CD8-positive, alpha-beta memory T cell (primary cell): Measurements from ENCODE around the gene PIK3CD. TPM values are rescaled to one million over a fixed set of nuclear protein-coding genes. Genes with fewer than 3 reads are reported as not detected.
"Not testable (repeated sequence)": the region's sequence is repeated elsewhere in the genome, so short reads cannot be mapped to it uniquely, and the experiment has no call there.

Experiments used
- CTCF ChIA-PET: fragments of 350-600 bp; sonication (Branson Sonifier 250); formaldehyde crosslinking; loops from one replicate; lab custom pipeline; 2021; ENCODE audit warnings: antibody characterized with exemption; lab: Charles Lee
- POLR2A ChIA-PET: fragments of 350-600 bp; sonication (Branson Sonifier 250); formaldehyde crosslinking; loops from one replicate; lab custom pipeline; 2021; ENCODE audit warnings: antibody characterized with exemption; lab: Charles Lee
- DNase-seq, 5 donors: peaks; one replicate each; pipeline versions ENCODE4 v3.0.0 to v3.0.0-alpha.2; 2020 to 2022; ENCODE audit warnings: mixed read lengths in 1 of 5
- H3K27ac ChIP-seq: one replicate; pipeline ENCODE4 v1.7.0; 2013; ENCODE audit warnings: low read depth, mild to moderate bottlenecking, low read length, moderate library complexity
- H3K27me3 ChIP-seq: 2 replicates; pipeline ENCODE4 v1.7.0; 2013; ENCODE audit warnings: low read length, mild to moderate bottlenecking; ENCODE audit not compliant: insufficient read depth, poor library complexity, severe bottlenecking
- H3K36me3 ChIP-seq: 2 replicates; pipeline ENCODE4 v1.7.0; 2013; ENCODE audit warnings: mild to moderate bottlenecking, low read length, moderate library complexity; ENCODE audit not compliant: insufficient read depth
- H3K4me1 ChIP-seq: 2 replicates; pipeline ENCODE4 v1.7.0; 2013; ENCODE audit warnings: mild to moderate bottlenecking, low read length, moderate library complexity; ENCODE audit not compliant: insufficient read depth
- H3K4me3 ChIP-seq: 2 replicates; pipeline ENCODE4 v1.7.0; 2013; ENCODE audit warnings: mild to moderate bottlenecking, low read length
- H3K9me3 ChIP-seq: 2 replicates; pipeline ENCODE4 v1.7.0; 2013; ENCODE audit warnings: mild to moderate bottlenecking, low read length
- H3K27ac Mint-ChIP-seq, 8 donors: one replicate each; pipeline ENCODE4 v1.8.0; 2020 to 2021; ENCODE audit warnings: mixed read lengths in 8 of 8, mild to moderate bottlenecking in 6 of 8, inconsistent platforms in 3 of 8, moderate library complexity in 3 of 8
- H3K27me3 Mint-ChIP-seq, 2 donors: one replicate each; pipeline ENCODE4 v1.8.0; 2020 to 2021; ENCODE audit warnings: mixed read lengths in 2 of 2, mild to moderate bottlenecking in 1 of 2, moderate library complexity in 1 of 2
- H3K36me3 Mint-ChIP-seq, 3 donors: one replicate each; pipeline ENCODE4 v1.8.0; 2020 to 2021; ENCODE audit warnings: mixed read lengths in 3 of 3, inconsistent platforms in 1 of 3, mild to moderate bottlenecking in 1 of 3
- H3K4me1 Mint-ChIP-seq, 3 donors: one replicate each; pipeline ENCODE4 v1.8.0; 2020 to 2021; ENCODE audit warnings: mixed read lengths in 3 of 3, inconsistent platforms in 1 of 3, mild to moderate bottlenecking in 1 of 3
- H3K4me3 Mint-ChIP-seq, 7 donors: one replicate each; pipeline ENCODE4 v1.8.0; 2020 to 2021; ENCODE audit warnings: mixed read lengths in 7 of 7, mild to moderate bottlenecking in 6 of 7, moderate library complexity in 4 of 7, inconsistent platforms in 2 of 7
- H3K9me3 Mint-ChIP-seq, 5 donors: one replicate each; pipeline ENCODE4 v1.8.0; 2020 to 2022; ENCODE audit warnings: mixed read lengths in 5 of 5, mild to moderate bottlenecking in 3 of 5, moderate library complexity in 2 of 5, inconsistent platforms in 1 of 5
- polyA plus RNA-seq: library from polyadenylated mRNA; unstranded; fragments of 300-500 nt; fragmentation: Illumina TruSeq; gene quantifications from one replicate; pipeline ENCODE4 v1.2.3, GENCODE V29; 2021
- total RNA-seq, 2 experiments: library from RNA; stranded (reverse); gene quantifications; one replicate each; pipeline ENCODE4 v1.2.3, GENCODE V29; 2021

The PIK3CD gene
- total and polyA plus RNA-seq, 3 experiments from 2014 or later, result 109 to 165 (median 157) TPM

DNA sequence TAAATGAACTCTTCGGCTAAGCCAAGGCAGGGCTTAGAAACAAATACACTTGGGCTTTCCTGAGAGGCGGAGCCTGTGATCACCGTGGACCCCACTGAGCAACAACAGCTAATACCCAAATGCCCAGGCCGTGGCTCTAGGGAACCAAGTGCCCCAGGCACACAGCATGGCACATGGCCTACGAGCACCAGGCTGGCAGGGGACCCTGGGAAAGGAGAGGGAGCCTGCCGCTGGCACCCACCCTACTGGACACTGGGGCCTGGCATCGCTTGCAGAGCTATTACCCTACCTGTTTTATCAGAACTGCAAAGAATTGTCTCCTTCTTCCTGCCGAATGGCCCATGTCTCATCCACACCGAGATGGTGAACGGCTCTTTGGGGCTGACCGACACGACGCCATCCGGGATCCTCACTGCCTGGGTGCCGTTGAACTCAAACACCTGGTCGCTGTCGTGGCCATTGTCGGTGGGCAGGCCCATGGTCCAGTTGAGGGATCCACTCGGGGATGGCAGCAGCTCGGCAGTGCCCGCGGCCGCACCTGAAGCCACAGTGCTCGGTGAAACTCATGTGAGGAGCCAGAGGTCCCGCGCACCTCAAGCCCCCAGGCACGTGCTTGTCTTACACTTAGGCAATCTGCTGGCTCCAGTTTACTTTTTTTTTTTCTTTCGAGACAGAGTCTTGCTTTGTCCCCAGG, 92.7 kb downstream of the PIK3CD start:
- H3K27me3 ChIP-seq, result no peaks in the 10 kb centered on the region
- ChIA-PET CTCF (interaction anchor here (1.3 kb wide), 1 partner anchor 118 kb away, joined by 4 read pairs; no protein-coding TSS in a partner anchor), POLR2A (no interaction called here)
- no peaks in the 10 kb centered on the region for H3K9me3 ChIP-seq
- H3K27ac ChIP-seq, result no peak overlapping the region
- no peaks in the 10 kb centered on the region for H3K4me1 Mint-ChIP-seq
- no peak for DNase-seq
- peak overlapping the region in 1 of 8 donors; percentile 86 for H3K27ac Mint-ChIP-seq
- H3K36me3 ChIP-seq, result peaks cover 43% of the 10 kb centered on the region
- H3K4me1 ChIP-seq, result no peaks in the 10 kb centered on the region
- peaks cover 4 to 76% (median 18%) of the 10 kb centered on the region in 3 donors for H3K36me3 Mint-ChIP-seq
- H3K4me3 Mint-ChIP-seq, result no peak overlapping the region
- H3K4me3 ChIP-seq, result no peak overlapping the region
- H3K27me3 Mint-ChIP-seq, result no peaks in the 10 kb centered on the region
- no peaks in the 10 kb centered on the region for H3K9me3 Mint-ChIP-seq

DNA sequence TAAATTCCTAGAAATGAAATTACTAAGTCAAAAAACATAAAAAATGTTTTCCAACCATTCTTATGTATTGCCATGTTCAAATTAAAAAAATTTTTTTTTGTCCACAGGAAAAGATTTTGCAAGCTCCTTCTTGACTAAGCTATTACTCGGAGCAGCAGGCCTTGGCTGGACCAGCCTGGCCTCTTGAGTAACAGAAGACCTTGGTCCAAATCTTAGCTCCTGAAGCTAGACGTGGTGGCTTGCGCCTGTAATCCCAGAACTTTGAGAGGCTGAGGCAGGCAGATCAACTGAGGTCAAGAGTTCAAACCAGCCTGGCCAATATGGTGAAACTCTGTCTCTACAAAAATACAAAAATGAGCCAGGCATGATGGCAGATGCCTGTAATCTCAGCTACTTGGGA, 94.7 kb downstream of the PIK3CD start:
- Mint-ChIP-seq H3K4me3 (no peak overlapping the region), H3K4me1 (no peaks in the 10 kb centered on the region), H3K36me3 (peaks cover 4 to 79% (median 18%) of the 10 kb centered on the region in 3 donors), H3K27ac (no peak overlapping the region), H3K9me3 (no peaks in the 10 kb centered on the region), H3K27me3 (no peaks in the 10 kb centered on the region)
- ChIA-PET POLR2A (no interaction called here), CTCF (interaction anchor here (0.7 to 0.8 kb wide), 2 partner anchors 122 to 243 kb away, joined by 3 read pairs; no protein-coding TSS in a partner anchor)
- no peak for DNase-seq
- H3K9me3 ChIP-seq, result no peaks in the 10 kb centered on the region
- H3K27me3 ChIP-seq, result no peaks in the 10 kb centered on the region
- H3K4me3 ChIP-seq, result no peak overlapping the region
- H3K27ac ChIP-seq, result no peak overlapping the region
- no peaks in the 10 kb centered on the region for H3K4me1 ChIP-seq
- peaks cover 36% of the 10 kb centered on the region for H3K36me3 ChIP-seq

DNA sequence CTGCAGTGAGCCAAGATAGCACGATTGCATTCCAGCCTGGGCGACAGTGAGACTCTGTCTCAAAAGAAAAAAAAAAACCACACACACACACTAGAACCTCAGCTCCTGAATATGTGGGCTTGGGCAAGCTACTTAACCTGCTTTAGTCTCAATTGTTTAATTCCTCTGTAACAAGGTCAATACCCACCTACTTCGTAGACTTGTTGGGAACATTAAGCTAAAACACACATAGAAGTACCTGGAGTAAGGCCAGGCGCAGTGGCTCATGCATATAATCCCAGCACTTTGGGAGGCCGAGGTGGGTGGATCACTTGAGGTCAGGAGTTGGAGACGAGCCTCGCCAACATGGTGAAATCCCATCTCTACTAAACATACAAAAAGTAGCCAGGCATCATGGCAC, 95.1 kb downstream of the PIK3CD start:
- Mint-ChIP-seq H3K27ac (no peak overlapping the region), H3K9me3 (no peaks in the 10 kb centered on the region), H3K4me1 (peaks cover 0 to 4% (median 2%) of the 10 kb centered on the region in 3 donors), H3K27me3 (no peaks in the 10 kb centered on the region), H3K36me3 (peaks cover 4 to 80% (median 17%) of the 10 kb centered on the region in 3 donors), H3K4me3 (no peak overlapping the region)
- Histone ChIP-seq H3K36me3 (peaks cover 34% of the 10 kb centered on the region), H3K27me3 (no peaks in the 10 kb centered on the region), H3K4me1 (no peaks in the 10 kb centered on the region), H3K9me3 (no peaks in the 10 kb centered on the region), H3K27ac (no peak overlapping the region), H3K4me3 (no peak overlapping the region)
- POLR2A ChIA-PET, result no interaction called here
- CTCF ChIA-PET, result interaction anchor here (0.8 to 1.5 kb wide), 2 partner anchors 80 to 242 kb away, joined by 3 read pairs; no protein-coding TSS in a partner anchor
- DNase-seq, result no peak

DNA sequence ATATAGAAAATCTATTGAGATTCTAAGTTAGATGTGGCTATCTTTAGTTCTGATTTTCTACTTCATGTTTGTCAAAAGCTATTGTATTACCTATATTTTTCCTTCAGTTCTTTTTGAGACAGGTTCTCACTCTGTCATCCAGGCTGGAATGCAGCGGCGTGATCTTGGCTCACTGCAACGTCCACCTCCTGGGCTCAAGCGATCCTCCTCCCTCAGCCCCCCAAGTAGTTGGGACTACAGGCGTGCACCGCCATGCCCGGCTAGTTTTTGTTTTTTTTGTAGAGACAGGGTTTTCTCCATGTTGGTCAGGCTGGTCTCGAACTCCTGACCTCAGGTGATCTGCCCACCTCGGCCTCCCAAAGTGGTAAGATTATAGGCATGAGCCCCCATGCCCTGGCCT, 96.9 kb downstream of the PIK3CD start:
- DNase-seq, H3K27ac ChIP-seq, H3K4me1 ChIP-seq, H3K27me3 ChIP-seq, POLR2A ChIA-PET, H3K4me3 Mint-ChIP-seq, H3K27me3 Mint-ChIP-seq, H3K9me3 Mint-ChIP-seq, H3K4me1 Mint-ChIP-seq, H3K9me3 ChIP-seq, H3K4me3 ChIP-seq, CTCF ChIA-PET: not testable (repeated sequence)
- H3K36me3 ChIP-seq, result peaks cover 29% of the 10 kb centered on the region
- Mint-ChIP-seq H3K36me3 (peaks cover 0 to 79% (median 11%) of the 10 kb centered on the region in 3 donors), H3K27ac (peak overlapping the region in 4 of 8 donors; percentile 23 to 85 (median 30))

DNA sequence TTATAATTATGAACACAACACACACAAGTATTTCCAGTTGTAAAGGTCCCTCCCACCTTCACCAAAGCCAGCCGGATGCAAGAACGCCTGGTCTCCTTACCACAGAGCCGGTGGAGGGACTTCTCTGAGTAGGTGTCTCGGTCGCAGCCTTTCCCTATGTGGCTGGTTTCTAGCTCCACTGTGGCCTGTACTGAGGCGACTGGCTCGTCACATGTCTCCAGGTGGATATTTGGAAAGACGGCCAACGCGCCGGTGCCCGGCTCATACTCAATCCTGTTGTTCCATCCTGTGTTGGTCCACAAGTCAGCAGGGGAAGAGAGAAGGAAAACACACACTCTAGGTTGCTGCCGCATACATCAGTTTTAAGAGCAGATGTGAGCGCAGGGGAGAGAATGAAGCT, 97.8 kb downstream of the PIK3CD start:
- Mint-ChIP-seq H3K27me3 (no peaks in the 10 kb centered on the region), H3K9me3 (no peaks in the 10 kb centered on the region), H3K27ac (no peak overlapping the region), H3K4me3 (no peak overlapping the region), H3K4me1 (peaks cover 0 to 5% (median 2%) of the 10 kb centered on the region in 3 donors), H3K36me3 (peaks cover 0 to 77% (median 10%) of the 10 kb centered on the region in 3 donors)
- POLR2A ChIA-PET, result no interaction called here
- Histone ChIP-seq H3K27me3 (no peaks in the 10 kb centered on the region), H3K9me3 (no peaks in the 10 kb centered on the region), H3K4me3 (no peak overlapping the region), H3K36me3 (peaks cover 20% of the 10 kb centered on the region), H3K27ac (no peak overlapping the region), H3K4me1 (no peaks in the 10 kb centered on the region)
- CTCF ChIA-PET, result no interaction called here
- no peak for DNase-seq

DNA sequence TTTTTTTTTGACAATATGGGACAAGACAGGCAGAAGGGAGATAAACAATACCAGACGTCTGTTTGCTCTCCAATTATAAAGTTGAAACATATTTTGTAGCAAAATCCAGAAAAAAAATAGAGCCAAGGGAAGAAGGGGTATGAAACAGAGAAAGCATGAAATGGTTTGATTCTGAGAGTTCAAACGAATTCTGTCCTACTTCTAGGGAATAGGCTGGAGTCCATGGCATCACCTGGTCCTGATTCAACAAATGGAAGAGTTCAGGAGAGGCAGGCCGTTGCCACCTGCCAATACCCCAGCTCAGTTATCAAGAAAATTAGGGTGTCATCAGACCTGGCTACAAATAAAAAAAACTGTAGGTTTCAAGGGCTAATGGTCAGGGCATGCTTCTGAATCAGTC, 100.4 kb downstream of the PIK3CD start:
- Histone ChIP-seq H3K4me1 (no peaks in the 10 kb centered on the region), H3K9me3 (no peaks in the 10 kb centered on the region), H3K4me3 (no peak overlapping the region), H3K27me3 (no peaks in the 10 kb centered on the region), H3K36me3 (peaks cover 11% of the 10 kb centered on the region), H3K27ac (no peak overlapping the region)
- H3K4me3 Mint-ChIP-seq, result no peak overlapping the region
- ChIA-PET POLR2A (no interaction called here), CTCF (no interaction called here)
- no peak for DNase-seq
- H3K4me1 Mint-ChIP-seq, result peaks cover 9 to 19% (median 13%) of the 10 kb centered on the region in 3 donors
- no peaks in the 10 kb centered on the region for H3K9me3 Mint-ChIP-seq
- no peaks in the 10 kb centered on the region for H3K27me3 Mint-ChIP-seq
- peaks cover 0 to 80% (median 10%) of the 10 kb centered on the region in 3 donors for H3K36me3 Mint-ChIP-seq
- peak overlapping the region in 5 of 8 donors; percentile 36 to 89 (median 56) for H3K27ac Mint-ChIP-seq

DNA sequence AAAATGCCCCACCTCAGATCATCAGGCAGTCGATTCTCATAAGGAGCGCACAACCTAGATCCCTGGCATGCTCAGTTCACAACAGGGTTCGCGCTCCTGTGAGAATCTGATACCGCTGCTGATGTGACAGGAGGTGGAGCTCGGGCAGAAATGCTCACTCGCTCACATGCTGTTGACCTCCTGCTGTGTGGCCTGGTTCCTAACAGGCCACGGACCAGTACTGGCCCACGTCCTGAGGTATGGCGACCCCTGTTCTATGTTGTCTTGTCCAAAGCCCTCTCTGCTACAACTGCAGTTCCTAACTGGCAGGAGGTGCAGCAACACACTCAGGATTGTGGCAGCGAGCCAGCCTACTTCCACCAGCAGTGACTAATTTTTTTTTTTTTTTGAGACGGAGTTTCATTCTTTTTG, 101.6 kb downstream of the PIK3CD start:
- Mint-ChIP-seq H3K9me3 (no peaks in the 10 kb centered on the region), H3K27me3 (no peaks in the 10 kb centered on the region), H3K36me3 (peaks cover 0 to 72% (median 10%) of the 10 kb centered on the region in 3 donors), H3K27ac (peak overlapping the region in 1 of 8 donors; percentile 60), H3K4me1 (peaks cover 9 to 24% (median 19%) of the 10 kb centered on the region in 3 donors), H3K4me3 (no peak overlapping the region)
- no peak overlapping the region for H3K4me3 ChIP-seq
- ChIA-PET POLR2A (no interaction called here), CTCF (no interaction called here)
- H3K36me3 ChIP-seq, result peaks cover 11% of the 10 kb centered on the region
- H3K4me1 ChIP-seq, result no peaks in the 10 kb centered on the region
- H3K9me3 ChIP-seq, result no peaks in the 10 kb centered on the region
- no peak overlapping the region for H3K27ac ChIP-seq
- no peaks in the 10 kb centered on the region for H3K27me3 ChIP-seq
- DNase-seq, result no peak

DNA sequence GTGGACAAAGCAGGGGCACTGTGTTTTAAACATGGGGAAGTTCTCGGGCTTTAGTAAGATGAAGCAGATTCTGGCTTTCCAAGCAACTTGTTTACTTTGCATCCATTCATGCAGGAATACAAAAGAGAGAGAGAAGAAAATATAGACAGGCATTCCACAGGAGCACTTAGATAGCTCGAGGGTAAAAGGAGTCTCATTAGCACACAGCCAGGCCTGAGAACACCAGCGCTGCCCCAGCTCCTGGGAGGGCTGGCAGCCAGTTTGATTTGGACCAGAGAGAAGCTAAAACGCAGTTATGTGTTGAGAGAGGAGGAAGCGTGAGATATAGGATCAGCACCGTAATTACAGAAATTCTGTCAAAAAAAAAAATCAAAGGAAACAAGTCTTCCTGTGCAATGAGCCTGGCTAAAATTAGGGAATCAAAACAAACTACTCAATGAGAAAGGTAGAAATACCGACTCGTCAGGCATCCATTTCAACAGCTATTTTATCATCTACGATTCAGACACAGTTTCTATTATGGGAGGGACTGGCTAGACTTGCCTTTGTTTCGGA, 104.0 kb downstream of the PIK3CD start:
- Histone ChIP-seq H3K4me1 (no peaks in the 10 kb centered on the region), H3K27me3 (no peaks in the 10 kb centered on the region), H3K9me3 (no peaks in the 10 kb centered on the region), H3K27ac (no peak overlapping the region), H3K36me3 (peaks cover 5% of the 10 kb centered on the region), H3K4me3 (no peak overlapping the region)
- H3K27me3 Mint-ChIP-seq, result no peaks in the 10 kb centered on the region
- H3K36me3 Mint-ChIP-seq, result peaks cover 0 to 53% (median 0%) of the 10 kb centered on the region in 3 donors
- no peak for DNase-seq
- peak overlapping the region in 7 of 8 donors; percentile 1 to 93 (median 55) for H3K27ac Mint-ChIP-seq
- H3K9me3 Mint-ChIP-seq, result no peaks in the 10 kb centered on the region
- H3K4me1 Mint-ChIP-seq, result peaks cover 11 to 34% (median 28%) of the 10 kb centered on the region in 3 donors
- no peak overlapping the region for H3K4me3 Mint-ChIP-seq
- CTCF ChIA-PET, result no interaction called here
- POLR2A ChIA-PET, result interaction anchor here (0.7 kb wide), 1 partner anchor 85 kb away, joined by 4 read pairs; no protein-coding TSS in a partner anchor
